SH-SY5Y (cell line): ENCODE results near the gene ETV1.

Experiments
- GATA2 ChIP-seq: IDR thresholded peaks from 2 replicates; pipeline ENCODE4 v1.6.1; 2011; ENCODE audit warnings: mild to moderate bottlenecking, low read depth, low read length
- GATA3 ChIP-seq: IDR thresholded peaks from 2 replicates; pipeline ENCODE4 v1.6.1; 2011; ENCODE audit warnings: low read depth, mild to moderate bottlenecking, low read length, moderate library complexity

DNA sequence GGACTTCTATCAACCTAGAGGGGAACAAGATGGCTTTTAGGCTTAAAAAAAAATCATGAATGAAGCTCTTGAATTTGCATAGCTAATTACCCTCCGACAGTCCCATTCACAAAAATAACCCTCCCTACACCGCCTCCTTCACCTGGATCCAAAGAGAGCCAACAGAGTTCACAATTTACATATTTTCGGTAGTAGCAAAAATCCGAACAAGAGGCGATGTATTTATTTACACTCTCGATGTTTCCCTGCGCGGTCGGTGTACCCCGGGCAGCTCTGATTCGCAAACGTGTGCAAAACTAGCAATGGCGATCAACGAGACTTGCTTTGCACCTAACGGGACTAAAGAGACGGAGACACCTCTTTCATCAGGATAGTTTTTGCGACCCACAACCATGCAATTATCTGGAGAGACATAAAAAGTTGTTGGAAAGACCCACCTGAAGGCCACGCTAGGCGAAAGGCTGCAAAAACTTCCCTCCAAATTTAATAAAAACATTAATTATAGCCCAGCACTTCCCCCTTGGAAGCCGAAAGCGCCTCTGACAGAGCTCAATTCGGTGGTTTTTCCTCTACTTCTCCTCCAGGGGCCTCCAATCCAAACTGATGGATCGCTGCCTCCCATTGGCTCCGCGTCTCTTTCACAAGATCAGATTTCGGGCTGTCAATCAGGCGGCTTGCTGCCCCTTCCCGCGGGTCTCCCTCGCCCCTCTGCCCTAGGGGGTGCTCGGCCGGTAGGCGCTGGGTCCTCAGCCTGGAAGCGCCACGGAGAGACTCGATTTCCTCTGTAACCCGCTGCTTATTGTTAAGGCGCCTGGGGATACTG, at the start of gene ETV1:
- TF ChIP-seq GATA3 (no peak), GATA2 (peak; percentile 68)
